ENCODE measurements around the gene P2RX7.
"Not testable (repeated sequence)": the region's sequence is repeated elsewhere in the genome, so short reads cannot be mapped to it uniquely, and the experiment has no call there.

P2RX7 gene

GRCh38 chr12:121175383-121176119, 42.9 kb downstream of the P2RX7 start:
- DNase-seq: peak; percentile 33

GRCh38 chr12:121176826-121177529, 44.3 kb downstream of the P2RX7 start:
- DNase-seq: no peak

DNA sequence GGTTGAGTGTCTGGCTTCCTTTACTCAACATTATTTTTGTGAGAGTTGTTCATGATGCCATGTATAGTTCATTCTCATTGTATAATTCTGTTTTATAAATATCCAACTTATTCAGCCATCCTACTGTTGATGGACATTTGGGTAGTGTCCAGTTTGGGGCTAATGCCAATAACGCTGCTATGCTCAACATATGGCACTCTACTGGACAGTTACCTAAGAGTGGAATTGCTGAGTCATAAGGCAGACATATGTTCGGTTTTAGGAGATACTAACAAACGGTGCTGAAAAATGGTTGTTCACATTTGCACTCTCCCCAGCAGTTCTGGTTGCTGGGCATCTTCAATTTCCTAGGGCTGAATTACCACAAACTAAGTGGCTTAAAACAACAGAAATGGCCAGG, 48.5 kb downstream of the P2RX7 start:
- DNase-seq: peak; percentile 54

DNA sequence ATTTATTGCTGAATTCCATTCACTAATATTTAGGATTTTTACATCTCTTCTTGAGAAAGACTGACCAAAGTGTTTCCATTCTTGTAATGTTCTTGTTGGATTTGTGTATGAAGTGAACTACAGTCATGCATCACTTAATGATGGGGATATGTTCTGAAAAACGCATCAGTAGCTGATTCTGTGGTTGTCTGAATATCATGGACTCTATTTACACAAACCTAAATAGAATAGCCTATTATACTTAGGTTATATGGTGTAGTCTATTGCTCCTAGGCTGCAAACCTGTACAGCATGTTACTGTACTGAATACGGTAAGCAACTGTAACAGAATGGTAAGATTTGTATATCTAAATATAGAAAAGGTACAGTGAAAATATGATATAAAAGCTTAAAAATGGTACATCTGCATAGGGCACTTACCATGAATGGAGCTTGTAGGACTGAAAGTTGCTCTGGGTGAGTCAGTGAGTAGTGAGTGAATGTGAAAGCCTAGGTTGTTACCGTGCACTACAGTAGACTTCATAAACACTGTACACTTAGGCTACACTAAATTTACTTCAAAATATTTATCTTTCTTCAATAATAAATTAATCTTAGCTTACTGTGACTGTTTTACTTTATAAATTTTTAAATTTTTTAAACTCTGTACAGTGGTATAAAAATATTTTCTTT, 49.7 kb downstream of the P2RX7 start:
- DNase-seq: no peak

GRCh38 chr12:121184425-121184824, 51.7 kb downstream of the P2RX7 start:
- no peak for DNase-seq

DNA sequence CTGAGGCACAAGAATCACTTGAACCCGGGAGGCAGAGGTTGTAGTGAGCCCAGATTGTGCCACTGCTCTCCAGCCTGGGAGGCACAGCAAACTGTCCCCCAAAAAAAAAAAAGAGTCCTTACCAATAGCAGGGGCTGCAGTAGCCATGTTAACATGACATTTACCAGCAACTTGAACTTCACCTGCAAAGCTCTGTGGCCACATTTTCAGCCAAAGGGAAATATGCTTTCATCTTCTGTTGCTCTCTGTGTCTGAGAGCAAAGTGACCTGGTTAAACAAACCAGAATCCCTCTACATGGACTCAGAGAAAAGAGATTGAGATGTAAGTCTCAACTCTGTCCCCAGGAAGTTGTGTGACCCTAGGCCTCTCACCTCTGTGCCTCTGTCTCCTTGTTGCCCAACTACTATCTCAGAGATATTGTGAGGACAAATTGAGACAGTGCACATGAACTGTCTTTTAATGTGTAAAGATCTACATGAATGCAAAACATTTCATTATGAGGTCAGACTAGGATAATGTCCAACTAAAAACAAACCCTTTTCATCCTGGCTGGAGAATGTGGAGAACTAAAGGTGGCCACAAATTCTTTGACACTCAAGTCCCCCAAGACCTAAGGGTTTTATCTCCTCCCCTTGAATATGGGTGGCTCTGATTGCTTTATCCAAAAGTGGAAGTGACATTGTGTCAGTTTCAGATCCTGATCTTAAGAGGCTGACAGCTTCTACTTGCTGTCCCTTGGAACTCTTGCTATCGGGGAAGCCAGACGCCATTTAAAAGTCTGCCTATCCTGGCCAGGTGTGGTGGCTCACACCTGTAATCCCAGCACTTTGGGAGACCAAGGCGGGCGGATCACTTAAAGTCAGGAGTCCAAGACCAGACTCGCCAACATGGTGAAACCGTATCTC, 52.6 kb downstream of the P2RX7 start:
- no peak for DNase-seq

GRCh38 chr12:121186826-121187225, 54.1 kb downstream of the P2RX7 start:
- no peak for DNase-seq

DNA sequence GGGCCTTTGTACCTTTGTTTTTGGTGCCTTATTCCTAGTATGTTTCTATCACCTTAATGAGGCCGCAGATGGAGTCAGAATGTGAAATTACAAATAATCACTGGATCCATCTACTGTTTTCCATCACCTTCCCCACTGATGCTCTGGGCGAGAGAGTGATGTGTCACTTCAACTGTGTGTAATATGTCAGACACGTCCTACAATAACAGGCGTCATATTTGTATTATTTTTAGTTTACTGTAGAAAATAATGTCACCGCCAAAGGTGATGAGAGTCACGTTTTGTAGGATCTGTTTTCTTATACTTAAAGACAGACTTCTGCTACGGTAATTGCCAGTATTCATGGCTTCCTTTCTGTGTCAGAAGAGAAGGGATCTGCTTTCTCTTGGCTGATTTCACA, 54.8 kb downstream of the P2RX7 start:
- DNase-seq: no peak

- no peak for DNase-seq
Measured at GRCh38 chr12:121188227-121188626, 55.6 kb downstream of the P2RX7 start.

DNA sequence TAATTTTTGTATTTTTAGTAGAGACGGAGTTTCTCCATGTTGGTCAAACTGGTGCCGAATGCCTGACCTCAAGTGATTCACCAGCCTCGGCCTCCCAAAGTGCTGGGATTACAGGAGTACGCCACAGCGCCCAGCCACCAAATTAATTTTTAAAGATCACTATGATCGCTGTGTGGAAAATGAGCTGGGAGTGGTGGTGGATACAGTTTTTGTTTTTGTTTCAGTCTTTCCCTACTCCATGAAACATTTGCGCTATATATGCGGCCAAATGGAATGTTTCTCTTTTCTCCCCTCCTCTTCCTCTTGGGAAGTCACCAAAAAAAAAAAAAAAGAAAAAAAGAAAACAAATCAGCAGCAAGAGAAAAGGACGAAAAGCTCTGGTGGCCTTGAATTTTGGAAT, 56.5 kb downstream of the P2RX7 start:
- DNase-seq: no peak

- DNase-seq: no peak
Measured at GRCh38 chr12:121189619-121190155, 57.0 kb downstream of the P2RX7 start.

- peak; percentile 98 for DNase-seq
Measured at GRCh38 chr12:121190523-121191031, 57.9 kb downstream of the P2RX7 start.

DNA sequence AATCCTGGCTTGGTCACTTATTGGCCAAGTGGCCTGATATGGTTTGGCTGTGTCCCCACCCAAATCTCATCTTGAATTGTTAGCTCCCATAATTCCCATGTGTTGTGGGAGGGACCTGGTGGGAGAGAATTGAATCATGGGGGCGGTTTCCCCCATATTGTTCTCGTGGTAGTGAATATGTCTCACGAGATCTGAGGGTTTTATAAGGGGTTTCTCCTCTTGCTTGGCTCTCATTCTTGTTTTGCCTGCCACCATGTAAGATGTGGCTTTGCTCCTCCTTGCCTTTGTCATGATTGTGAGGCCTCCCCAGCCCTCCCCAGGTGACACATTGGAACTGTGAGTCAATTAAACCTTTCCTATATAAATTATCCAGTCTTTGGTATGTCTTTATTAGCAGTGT, 58.5 kb downstream of the P2RX7 start:
- DNase-seq: no peak

DNA sequence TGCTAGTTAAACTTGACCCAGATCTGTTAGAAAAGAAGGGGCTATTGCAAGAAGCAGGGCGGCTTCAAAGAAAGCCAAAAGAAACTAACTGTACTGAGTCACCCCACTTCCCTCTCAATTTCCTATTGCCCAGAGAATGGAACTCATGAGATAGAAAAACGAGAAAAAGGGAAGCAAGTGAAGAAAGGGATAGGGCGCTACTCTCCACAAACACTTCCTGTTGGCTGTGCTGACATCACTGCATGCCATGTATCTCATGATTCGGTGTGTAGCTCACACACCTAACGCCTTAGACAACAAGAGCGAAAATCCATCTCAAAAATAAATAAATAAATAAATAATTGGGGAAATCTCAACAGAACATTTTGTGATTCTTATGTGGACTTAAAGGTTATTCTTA, 64.2 kb downstream of the P2RX7 start:
- no peak for DNase-seq

- DNase-seq: no peak
Measured at GRCh38 chr12:121198949-121199348, 66.3 kb downstream of the P2RX7 start.

DNA sequence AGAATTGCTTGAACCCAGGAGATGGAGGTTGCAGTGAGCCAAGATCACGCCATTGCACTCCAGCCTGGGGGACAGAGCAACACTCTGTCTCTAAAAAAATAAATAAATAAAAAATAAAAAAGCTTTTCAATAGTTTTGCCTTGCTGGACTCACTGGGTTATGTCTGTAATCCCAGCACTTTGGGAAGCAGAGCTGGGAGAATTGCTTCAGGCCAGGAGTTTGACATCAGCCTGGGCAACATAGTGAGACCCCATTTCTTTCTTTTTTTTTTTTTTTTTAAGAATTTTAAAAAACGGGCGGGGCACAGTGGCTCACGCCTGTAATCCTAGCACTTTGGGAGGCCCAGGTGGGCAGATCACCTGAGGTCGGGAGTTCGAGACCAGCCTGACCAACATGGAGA, 68.5 kb downstream of the P2RX7 start:
- DNase-seq: not testable (repeated sequence)

DNA sequence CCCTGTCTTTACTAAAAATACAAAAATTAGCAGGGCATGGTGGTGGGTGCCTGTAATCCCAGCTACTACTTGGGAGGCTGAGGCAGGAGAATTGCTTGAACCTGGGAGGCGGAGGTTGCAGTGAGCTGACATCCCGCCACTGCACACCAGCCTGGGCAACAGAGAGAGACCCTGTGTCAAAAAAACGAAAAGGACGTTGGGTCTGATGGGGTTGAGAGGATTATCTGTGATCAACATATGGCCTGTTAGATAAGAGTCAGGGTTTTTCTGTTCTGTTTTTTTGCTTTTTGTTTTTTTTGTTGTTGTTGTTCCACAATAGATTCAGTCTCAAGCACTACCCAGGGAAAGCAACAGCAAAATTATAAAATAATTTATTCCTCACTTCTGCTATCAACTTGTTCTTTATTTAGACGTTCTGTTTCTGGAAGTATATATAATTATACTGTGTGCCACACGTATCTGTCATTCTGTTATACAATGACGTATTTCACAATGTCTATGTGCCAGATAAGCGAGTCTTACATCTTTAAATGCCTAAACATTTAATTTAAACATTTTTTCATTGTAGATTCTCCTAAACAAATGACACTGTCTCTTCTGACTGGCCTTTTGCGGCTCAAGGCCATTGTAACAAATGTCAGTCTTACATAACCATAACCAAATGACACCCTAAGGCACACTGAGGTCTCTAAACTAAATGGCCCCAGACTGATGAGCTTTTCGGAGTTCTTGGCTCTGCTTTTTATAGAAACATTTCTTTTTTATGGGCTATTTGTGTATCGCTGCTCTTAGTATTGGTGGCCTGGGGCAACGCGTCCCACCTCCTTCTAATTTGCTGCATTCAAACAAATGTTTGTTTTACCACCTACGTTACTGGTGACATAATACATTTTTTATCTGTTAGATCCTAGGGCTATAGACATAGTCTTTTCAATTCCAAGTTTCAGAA, 70.0 kb downstream of the P2RX7 start:
- peak; percentile 42 for DNase-seq

GRCh38 chr12:121203482-121203881, 70.8 kb downstream of the P2RX7 start:
- no peak for DNase-seq

DNA sequence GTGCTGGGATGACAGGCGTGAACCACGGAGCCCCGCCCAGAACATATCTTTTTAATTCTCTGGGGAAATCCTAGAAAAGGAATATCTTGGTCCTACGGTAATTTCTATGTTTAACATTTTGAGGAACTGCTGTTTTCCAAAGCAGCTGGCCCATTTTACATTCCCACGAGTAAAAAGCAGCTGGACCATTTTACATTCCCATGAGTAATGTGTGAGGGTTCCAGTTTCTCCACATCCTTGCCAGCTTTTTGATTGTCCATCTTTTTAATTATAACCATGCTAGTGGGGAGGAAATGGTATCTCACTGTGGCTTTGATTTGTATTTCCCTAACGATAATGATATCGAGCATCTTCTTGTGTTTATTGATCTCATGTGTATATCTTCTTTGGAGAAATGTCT, 72.8 kb downstream of the P2RX7 start:
- DNase-seq: no peak

- DNase-seq: not testable (repeated sequence)
Measured at GRCh38 chr12:121208571-121208970, 75.9 kb downstream of the P2RX7 start.

GRCh38 chr12:121209221-121209620, 76.5 kb downstream of the P2RX7 start:
- no peak for DNase-seq
